ENCODE data around the gene OR52K2. TPM values are rescaled to one million over a fixed set of nuclear protein-coding genes. Genes with fewer than 3 reads are reported as not detected.

The OR52K2 gene
- total RNA-seq, 1 experiment from 2014 or later: not detected

GRCh38 chr11:4466131-4466870 lies 17.2 kb downstream of the OR52K2 start:
- no peak for DNase-seq
- Mint-ChIP-seq H3K36me3 (ENCODE audit: insufficient read depth, unreplicated experiment) (no peaks in the 10 kb centered on the region), H3K27me3 (ENCODE audit: unreplicated experiment) (peaks cover 53% of the 10 kb centered on the region), H3K27ac (ENCODE audit: unreplicated experiment) (no peak overlapping the region), H3K4me1 (ENCODE audit: low read depth, unreplicated experiment) (no peaks in the 10 kb centered on the region), H3K9me3 (ENCODE audit: low read depth, unreplicated experiment) (peaks cover 10% of the 10 kb centered on the region), H3K4me3 (ENCODE audit: low read depth, unreplicated experiment) (no peak overlapping the region)
- no peak for TF ChIP-seq CTCF (IDR thresholded peaks at IDR 0.05; ENCODE audit: unreplicated experiment)
- CTCF ChIA-PET: no interaction called here
- intact Hi-C loops (cut with micrococcal nuclease; ENCODE audit: unreplicated experiment): no loop called here
- no TSS peak for BruUV-seq (replicated peaks)

DNA sequence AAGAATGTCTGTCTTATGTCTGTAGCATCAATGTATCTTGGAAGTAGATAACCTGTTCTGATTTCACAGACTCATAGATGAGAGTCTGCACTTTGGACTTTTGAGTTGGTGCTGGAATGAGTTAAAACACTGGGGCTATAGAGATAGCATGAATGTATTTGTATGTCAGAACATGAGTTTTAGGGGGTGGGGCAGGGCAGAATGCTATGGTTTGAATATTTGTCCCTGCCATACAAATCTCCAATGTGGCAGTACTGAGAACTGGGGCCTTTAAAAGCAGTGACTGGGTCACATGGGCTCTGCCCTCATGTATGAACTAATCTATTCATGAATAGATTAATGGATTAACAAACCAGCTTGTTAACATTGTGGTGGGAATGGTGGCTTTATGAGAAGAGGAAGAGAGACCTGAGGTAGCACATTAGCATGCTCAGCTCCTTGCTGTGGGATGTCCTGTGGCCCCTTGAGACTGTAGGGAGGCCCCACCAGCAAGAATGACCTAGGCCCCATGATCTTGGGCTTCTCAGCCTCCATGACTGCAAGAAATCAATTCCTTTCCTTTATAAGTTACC lies 17.9 kb downstream of the OR52K2 start:
- CTCF ChIA-PET: no interaction called here
- Mint-ChIP-seq H3K4me1 (ENCODE audit: low read depth, unreplicated experiment) (no peaks in the 10 kb centered on the region), H3K4me3 (ENCODE audit: low read depth, unreplicated experiment) (no peak overlapping the region), H3K36me3 (ENCODE audit: insufficient read depth, unreplicated experiment) (no peaks in the 10 kb centered on the region), H3K27me3 (ENCODE audit: unreplicated experiment) (peaks cover 53% of the 10 kb centered on the region), H3K9me3 (ENCODE audit: low read depth, unreplicated experiment) (peaks cover 8% of the 10 kb centered on the region), H3K27ac (ENCODE audit: unreplicated experiment) (no peak overlapping the region)
- DNase-seq: no peak
- no TSS peak for BruUV-seq (replicated peaks)
- no peak for TF ChIP-seq CTCF (IDR thresholded peaks at IDR 0.05; ENCODE audit: unreplicated experiment)
- intact Hi-C loops (cut with micrococcal nuclease; ENCODE audit: unreplicated experiment): no loop called here

GRCh38 chr11:4467811-4468606 lies 18.9 kb downstream of the OR52K2 start:
- intact Hi-C loops (cut with micrococcal nuclease; ENCODE audit: unreplicated experiment): no loop called here
- peaks cover 51% of the 10 kb centered on the region for H3K27me3 Mint-ChIP-seq (ENCODE audit: unreplicated experiment)
- H3K36me3 Mint-ChIP-seq (ENCODE audit: insufficient read depth, unreplicated experiment): no peaks in the 10 kb centered on the region
- no peak overlapping the region for H3K27ac Mint-ChIP-seq (ENCODE audit: unreplicated experiment)
- H3K9me3 Mint-ChIP-seq (ENCODE audit: low read depth, unreplicated experiment): peaks cover 8% of the 10 kb centered on the region
- BruUV-seq (replicated peaks): no TSS peak
- TF ChIP-seq CTCF (IDR thresholded peaks at IDR 0.05; ENCODE audit: unreplicated experiment): no peak
- CTCF ChIA-PET: no interaction called here
- H3K4me3 Mint-ChIP-seq (ENCODE audit: low read depth, unreplicated experiment): no peak overlapping the region
- DNase-seq: no peak
- no peaks in the 10 kb centered on the region for H3K4me1 Mint-ChIP-seq (ENCODE audit: low read depth, unreplicated experiment)

DNA sequence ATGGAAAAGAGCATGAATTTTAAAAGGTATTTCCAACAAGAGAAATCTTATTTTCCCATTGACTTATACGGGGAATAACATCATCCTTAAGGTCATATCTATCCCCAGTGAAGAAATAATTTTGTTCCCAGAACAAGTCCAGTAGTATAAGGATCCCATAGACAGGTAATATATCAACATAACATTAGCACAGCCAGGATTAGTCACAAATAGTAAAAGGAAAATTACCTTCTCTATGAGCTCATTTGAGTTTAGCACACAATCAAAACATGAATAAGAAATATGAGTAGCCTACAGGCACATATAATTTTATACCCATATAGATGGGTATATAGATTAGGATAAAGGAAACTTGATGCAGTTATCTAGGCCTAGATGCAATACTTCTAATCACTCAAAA lies 30.5 kb downstream of the OR52K2 start:
- Mint-ChIP-seq H3K36me3 (ENCODE audit: insufficient read depth, unreplicated experiment) (no peaks in the 10 kb centered on the region), H3K27me3 (ENCODE audit: unreplicated experiment) (peaks cover 34% of the 10 kb centered on the region), H3K9me3 (ENCODE audit: low read depth, unreplicated experiment) (no peaks in the 10 kb centered on the region), H3K4me1 (ENCODE audit: low read depth, unreplicated experiment) (no peaks in the 10 kb centered on the region), H3K4me3 (ENCODE audit: low read depth, unreplicated experiment) (no peak overlapping the region), H3K27ac (ENCODE audit: unreplicated experiment) (no peak overlapping the region)
- DNase-seq: no peak
- CTCF ChIA-PET: no interaction called here
- no TSS peak for BruUV-seq (replicated peaks)
- intact Hi-C loops (cut with micrococcal nuclease; ENCODE audit: unreplicated experiment): no loop called here
- no peak for TF ChIP-seq CTCF (IDR thresholded peaks at IDR 0.05; ENCODE audit: unreplicated experiment)

Measured in Calu3 (cell line).